Measurements from ENCODE around the gene ACTN3. TPM values are rescaled to one million over a fixed set of nuclear protein-coding genes. Genes with fewer than 3 reads are reported as not detected.
"Not testable (repeated sequence)": the region's sequence is repeated elsewhere in the genome, so short reads cannot be mapped to it uniquely, and the experiment has no call there.

The ACTN3 gene
- total RNA-seq, 2 donors from 2014 or later: not detected

DNA sequence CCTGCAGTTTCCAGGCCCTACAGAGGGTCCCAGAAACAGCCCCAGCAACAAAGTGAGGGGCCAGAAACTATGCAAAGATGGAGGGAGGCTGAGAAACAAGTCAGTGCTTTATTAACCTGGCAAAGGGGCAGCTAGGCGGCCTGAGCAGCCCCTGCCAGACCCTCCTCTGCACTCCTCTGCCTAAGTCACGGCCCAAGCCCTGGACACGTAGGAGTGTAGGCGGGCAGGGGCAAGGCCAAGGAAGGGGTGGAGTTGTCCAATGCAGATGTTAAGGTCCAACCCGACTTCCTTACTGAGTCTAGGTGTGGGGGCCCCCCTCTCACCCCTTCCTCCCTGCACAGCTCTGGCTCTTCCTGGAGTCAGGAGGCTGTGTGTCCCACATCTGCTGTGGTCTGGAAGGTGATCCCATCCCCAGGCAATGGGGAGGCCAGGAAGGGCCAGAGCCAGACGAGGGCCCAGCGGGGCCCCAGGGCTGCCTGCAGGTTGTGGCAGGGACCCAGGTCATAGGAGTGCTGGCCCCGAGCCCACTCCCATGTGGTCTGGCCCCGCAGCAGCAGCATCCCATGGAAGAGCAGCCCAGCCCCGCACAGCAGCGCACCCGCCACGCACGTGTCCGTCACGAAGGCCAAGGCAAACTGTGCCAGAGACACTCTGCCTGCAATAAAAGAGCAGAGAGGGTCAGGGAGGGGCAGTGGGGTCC is 7.4 kb upstream of the ACTN3 start:
- no peaks in the 10 kb centered on the region for H3K9me3 ChIP-seq

GRCh38 chr11:66539870-66540213 is 6.9 kb upstream of the ACTN3 start:
- Histone ChIP-seq H3K4me1 (replicated peaks) (peaks cover 4% of the 10 kb centered on the region), H3K36me3 (no peaks in the 10 kb centered on the region), H3K27me3 (replicated peaks; ENCODE audit: insufficient read depth) (no peaks in the 10 kb centered on the region), H3K4me3 (no peak overlapping the region), H3K9me3 (no peaks in the 10 kb centered on the region), H3K27ac (no peak overlapping the region)
- no peak for TF ChIP-seq CTCF (IDR thresholded peaks at IDR 0.05)
- TF ChIP-seq POLR2AphosphoS5 (IDR thresholded peaks at IDR 0.05): no peak
- no peak for TF ChIP-seq POLR2A (IDR thresholded peaks at IDR 0.05)
- WGBS: 93% methylated on average over 10 of the region's 10 CpGs
- intact Hi-C loops (cut with DNase I): no loop called here
- no peak for DNase-seq (ENCODE audit: low spot score)

More for the DNA sequence above, 7.4 kb upstream of the ACTN3 start:
- no peaks in the 10 kb centered on the region for H3K27me3 ChIP-seq (replicated peaks; ENCODE audit: insufficient read depth)
- DNase-seq (ENCODE audit: low spot score): no peak
- intact Hi-C loops (cut with DNase I): no loop called here
- no peak overlapping the region for H3K4me3 ChIP-seq
- peaks cover 4% of the 10 kb centered on the region for H3K4me1 ChIP-seq (replicated peaks)
- no peaks in the 10 kb centered on the region for H3K36me3 ChIP-seq
- H3K27ac ChIP-seq: no peak overlapping the region
- 76% methylated on average over 13 of the region's 16 CpGs for WGBS
- TF ChIP-seq POLR2A (IDR thresholded peaks at IDR 0.05) (no peak), CTCF (IDR thresholded peaks at IDR 0.05) (no peak), POLR2AphosphoS5 (IDR thresholded peaks at IDR 0.05) (no peak)

- H3K9me3 ChIP-seq; DNase-seq (ENCODE audit: low spot score); H3K27me3 ChIP-seq (replicated peaks; ENCODE audit: insufficient read depth); H3K4me3 ChIP-seq; H3K4me1 ChIP-seq (replicated peaks); H3K36me3 ChIP-seq; intact Hi-C loops (cut with DNase I); H3K27ac ChIP-seq: not testable (repeated sequence)
- 87% methylated on average over 8 of the region's 8 CpGs for WGBS
These were observed 6.1 kb upstream of the ACTN3 start for GRCh38 chr11:66540598-66540997.

DNA sequence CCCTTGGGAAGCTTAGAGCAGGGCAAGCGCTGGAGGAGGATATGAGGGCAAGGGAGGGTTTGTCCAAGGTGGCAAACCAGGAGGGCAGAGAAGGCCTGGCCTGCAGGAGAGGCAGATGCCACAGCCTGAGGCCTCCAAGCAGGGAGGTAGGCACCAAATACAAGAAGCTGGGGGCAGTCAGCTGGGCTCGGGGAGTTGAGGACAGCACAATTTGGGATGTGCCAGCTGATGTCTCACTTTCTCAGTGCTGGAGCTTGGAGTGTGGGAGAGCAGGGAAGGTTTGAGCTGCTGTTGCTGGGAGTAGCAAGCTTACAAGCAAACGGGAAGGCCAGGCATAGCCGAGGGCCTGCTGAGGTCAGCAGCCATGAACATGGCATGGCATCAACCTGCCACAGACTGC is 4.8 kb upstream of the ACTN3 start:
- no peak overlapping the region for H3K4me3 ChIP-seq
- no peak overlapping the region for H3K27ac ChIP-seq
- TF ChIP-seq POLR2A (IDR thresholded peaks at IDR 0.05) (no peak), CTCF (IDR thresholded peaks at IDR 0.05) (no peak), POLR2AphosphoS5 (IDR thresholded peaks at IDR 0.05) (no peak)
- H3K9me3 ChIP-seq: no peaks in the 10 kb centered on the region
- intact Hi-C loops (cut with DNase I): no loop called here
- 97% methylated on average over 4 of the region's 4 CpGs for WGBS
- peaks cover 4% of the 10 kb centered on the region for H3K4me1 ChIP-seq (replicated peaks)
- no peaks in the 10 kb centered on the region for H3K27me3 ChIP-seq (replicated peaks; ENCODE audit: insufficient read depth)
- no peak for DNase-seq (ENCODE audit: low spot score)
- H3K36me3 ChIP-seq: no peaks in the 10 kb centered on the region

- TF ChIP-seq POLR2AphosphoS5 (IDR thresholded peaks at IDR 0.05) (no peak), CTCF (IDR thresholded peaks at IDR 0.05) (no peak), POLR2A (IDR thresholded peaks at IDR 0.05) (no peak)
- H3K4me3 ChIP-seq: no peak overlapping the region
- no peak for DNase-seq (ENCODE audit: low spot score)
- H3K36me3 ChIP-seq: no peaks in the 10 kb centered on the region
- no peaks in the 10 kb centered on the region for H3K27me3 ChIP-seq (replicated peaks; ENCODE audit: insufficient read depth)
- WGBS: 88% methylated on average over 10 of the region's 10 CpGs
- H3K9me3 ChIP-seq: no peaks in the 10 kb centered on the region
- peaks cover 4% of the 10 kb centered on the region for H3K4me1 ChIP-seq (replicated peaks)
- intact Hi-C loops (cut with DNase I): no loop called here
- H3K27ac ChIP-seq: no peak overlapping the region
These were observed 4.3 kb upstream of the ACTN3 start for GRCh38 chr11:66542362-66542761.
